ENCODE measurements around the gene ACP6. TPM values are rescaled to one million over a fixed set of nuclear protein-coding genes. Genes with fewer than 3 reads are reported as not detected.

ACP6 gene
- total RNA-seq, 1 experiment from 2014 or later: 12.0 TPM

- CTCF ChIA-PET: no interaction called here
- no peaks in the 10 kb centered on the region for H3K9me3 ChIP-seq (ENCODE audit: control insufficient read depth, insufficient read depth, low read depth, low read length)
- H3K4me3 ChIP-seq (ENCODE audit: low read depth in 2 of 2, low read length in 2 of 2): no peak overlapping the region
- in situ Hi-C loops (cut with HindIII; ENCODE audit: low pct_unique_long_range_greater_than_20kb, low sequenced_read_pairs): no loop called here
- POLR2A ChIA-PET: interaction anchor here (0.6 kb wide), 1 partner anchor 129 kb away, joined by 4 read pairs; no protein-coding TSS in a partner anchor
- DNase-seq (ENCODE audit: low read depth, low spot score) (no peak), ATAC-seq (no peak)
- H3K36me3 ChIP-seq (ENCODE audit: control insufficient read depth, insufficient read depth, low read length): no peaks in the 10 kb centered on the region
- no peaks in the 10 kb centered on the region for H3K27me3 ChIP-seq (ENCODE audit: control insufficient read depth, insufficient read depth, low read length)
- intact Hi-C loops (cut with micrococcal nuclease; ENCODE audit: unreplicated experiment): loop anchor here (10.0 kb wide), 2 partner anchors 47 to 63 kb away; no protein-coding TSS in a partner anchor
- H3K4me1 ChIP-seq (ENCODE audit: control insufficient read depth, insufficient read depth, low read length): no peaks in the 10 kb centered on the region
- BruUV-seq (replicated peaks): no TSS peak
- H3K27ac ChIP-seq (ENCODE audit: low read length): no peak overlapping the region
- no peak for TF ChIP-seq TCF7L2 (IDR thresholded peaks at IDR 0.05; ENCODE audit: low read depth, low read length)
- no peak for TF ChIP-seq POLR2AphosphoS5 (IDR thresholded peaks at IDR 0.05; ENCODE audit: low read depth, low read length)
- TF ChIP-seq SIN3A (IDR thresholded peaks at IDR 0.05; ENCODE audit: borderline replicate concordance, insufficient read depth, low read depth, low read length): no peak
- TF ChIP-seq, protein P1, sequence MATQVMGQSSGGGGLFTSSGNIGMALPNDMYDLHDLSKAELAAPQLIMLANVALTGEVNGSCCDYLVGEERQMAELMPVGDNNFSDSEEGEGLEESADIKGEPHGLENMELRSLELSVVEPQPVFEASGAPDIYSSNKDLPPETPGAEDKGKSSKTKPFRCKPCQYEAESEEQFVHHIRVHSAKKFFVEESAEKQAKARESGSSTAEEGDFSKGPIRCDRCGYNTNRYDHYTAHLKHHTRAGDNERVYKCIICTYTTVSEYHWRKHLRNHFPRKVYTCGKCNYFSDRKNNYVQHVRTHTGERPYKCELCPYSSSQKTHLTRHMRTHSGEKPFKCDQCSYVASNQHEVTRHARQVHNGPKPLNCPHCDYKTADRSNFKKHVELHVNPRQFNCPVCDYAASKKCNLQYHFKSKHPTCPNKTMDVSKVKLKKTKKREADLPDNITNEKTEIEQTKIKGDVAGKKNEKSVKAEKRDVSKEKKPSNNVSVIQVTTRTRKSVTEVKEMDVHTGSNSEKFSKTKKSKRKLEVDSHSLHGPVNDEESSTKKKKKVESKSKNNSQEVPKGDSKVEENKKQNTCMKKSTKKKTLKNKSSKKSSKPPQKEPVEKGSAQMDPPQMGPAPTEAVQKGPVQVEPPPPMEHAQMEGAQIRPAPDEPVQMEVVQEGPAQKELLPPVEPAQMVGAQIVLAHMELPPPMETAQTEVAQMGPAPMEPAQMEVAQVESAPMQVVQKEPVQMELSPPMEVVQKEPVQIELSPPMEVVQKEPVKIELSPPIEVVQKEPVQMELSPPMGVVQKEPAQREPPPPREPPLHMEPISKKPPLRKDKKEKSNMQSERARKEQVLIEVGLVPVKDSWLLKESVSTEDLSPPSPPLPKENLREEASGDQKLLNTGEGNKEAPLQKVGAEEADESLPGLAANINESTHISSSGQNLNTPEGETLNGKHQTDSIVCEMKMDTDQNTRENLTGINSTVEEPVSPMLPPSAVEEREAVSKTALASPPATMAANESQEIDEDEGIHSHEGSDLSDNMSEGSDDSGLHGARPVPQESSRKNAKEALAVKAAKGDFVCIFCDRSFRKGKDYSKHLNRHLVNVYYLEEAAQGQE (IDR thresholded peaks at IDR 0.05; ENCODE audit: insufficient read depth in 1 of 2, low read depth in 2 of 2, low read length in 1 of 2): no peak
- TF ChIP-seq CTCF (IDR thresholded peaks at IDR 0.05): no peak
Measured at GRCh38 chr1:147647796-147648633, 22.3 kb downstream of the ACP6 start.

DNA sequence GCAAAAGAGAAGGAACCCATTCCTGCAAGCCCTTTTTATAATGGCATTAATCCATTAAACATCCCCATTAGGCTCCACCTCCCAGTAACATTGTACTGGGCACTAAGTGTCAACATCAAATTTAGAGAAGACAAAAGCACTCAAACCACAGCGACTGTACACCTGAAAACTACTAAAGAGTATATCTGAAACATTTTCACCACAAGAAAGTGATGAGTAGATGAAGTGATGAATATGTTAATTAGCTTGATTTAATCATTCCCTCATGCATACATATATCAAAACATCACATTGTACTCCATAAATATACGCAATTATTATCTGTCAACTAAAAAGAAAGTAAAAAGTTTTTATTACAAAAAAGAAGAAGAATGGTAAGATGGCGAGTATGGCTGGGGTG lies 26.4 kb downstream of the ACP6 start:
- ChIA-PET CTCF (no interaction called here), POLR2A (no interaction called here)
- no TSS peak for BruUV-seq (replicated peaks)
- Histone ChIP-seq H3K27ac (ENCODE audit: low read length) (no peak overlapping the region), H3K4me3 (ENCODE audit: low read depth in 2 of 2, low read length in 2 of 2) (no peak overlapping the region), H3K27me3 (ENCODE audit: control insufficient read depth, insufficient read depth, low read length) (no peaks in the 10 kb centered on the region), H3K9me3 (ENCODE audit: control insufficient read depth, insufficient read depth, low read depth, low read length) (no peaks in the 10 kb centered on the region), H3K36me3 (ENCODE audit: control insufficient read depth, insufficient read depth, low read length) (no peaks in the 10 kb centered on the region), H3K4me1 (ENCODE audit: control insufficient read depth, insufficient read depth, low read length) (no peaks in the 10 kb centered on the region)
- intact Hi-C loops (cut with micrococcal nuclease; ENCODE audit: unreplicated experiment): loop anchor here (5.0 to 10.0 kb wide), 4 partner anchors 51 to 248 kb away; no protein-coding TSS in a partner anchor
- ATAC-seq: no peak
- TF ChIP-seq SIN3A (IDR thresholded peaks at IDR 0.05; ENCODE audit: borderline replicate concordance, insufficient read depth, low read depth, low read length): no peak
- TF ChIP-seq, protein P1 (IDR thresholded peaks at IDR 0.05; ENCODE audit: insufficient read depth in 1 of 2, low read depth in 2 of 2, low read length in 1 of 2): no peak
- TF ChIP-seq TCF7L2 (IDR thresholded peaks at IDR 0.05; ENCODE audit: low read depth, low read length): no peak
- no peak for TF ChIP-seq CTCF (IDR thresholded peaks at IDR 0.05)
- TF ChIP-seq POLR2AphosphoS5 (IDR thresholded peaks at IDR 0.05; ENCODE audit: low read depth, low read length): no peak
- in situ Hi-C loops (cut with HindIII; ENCODE audit: low pct_unique_long_range_greater_than_20kb, low sequenced_read_pairs): no loop called here
- no peak for DNase-seq (ENCODE audit: low read depth, low spot score)

All from Panc1 (cell line).